Vagina (tissue), 2 donors: ENCODE measurements around the gene AMN1. TPM values are rescaled to one million over a fixed set of nuclear protein-coding genes. Genes with fewer than 3 reads are reported as not detected.
A peak's percentile ranks its signal among the peaks of the same experiment; 100 is the strongest.

Source experiments
- DNase-seq, 2 donors: peaks; one replicate each; pipeline ENCODE4 v3.0.0-alpha.2; 2017; ENCODE audit errors: extremely low spot score in 2 of 2
- H3K27ac ChIP-seq: fragments of 200-600 bp; sonication (generic); one replicate; pipeline ENCODE4 v1.5.1; 2019
- H3K27me3 ChIP-seq: fragments of 200-600 bp; sonication (generic); one replicate; pipeline ENCODE4 v1.5.1; 2019
- H3K36me3 ChIP-seq, 2 donors: fragments of 200-600 bp; sonication (generic); one replicate each; pipeline ENCODE4 v1.5.1; 2017 to 2019
- H3K4me1 ChIP-seq: fragments of 200-600 bp; sonication (generic); one replicate; pipeline ENCODE4 v1.5.1; 2019
- H3K4me3 ChIP-seq, 2 donors: fragments of 200-600 bp; sonication (generic); 1 replicate in 1 of 2; 2 replicates in 1 of 2; pipeline ENCODE4 v1.5.1; 2016 to 2019
- H3K9me3 ChIP-seq: fragments of 200-600 bp; sonication (generic); one replicate; pipeline ENCODE4 v1.5.1; 2019
- CTCF ChIP-seq, 3 experiments: fragments of 450-650 bp in 2 of 3; fragments of 200-600 bp in 1 of 3; sonication (generic) in 1 of 3; IDR thresholded peaks; one replicate each; pipeline ENCODE4 v1.5.1; 2017 to 2019; ENCODE audit warnings: antibody characterized with exemption in 3 of 3, mild to moderate bottlenecking in 2 of 3, moderate library complexity in 2 of 3
- POLR2A ChIP-seq, 2 donors: fragments of 450-650 bp; IDR thresholded peaks; one replicate each; pipeline ENCODE4 v1.6.1; 2017; ENCODE audit warnings: antibody characterized with exemption in 2 of 2, mild to moderate bottlenecking in 2 of 2, moderate library complexity in 2 of 2
- POLR2AphosphoS5 ChIP-seq, 2 donors: sonication (generic); formaldehyde crosslinking; IDR thresholded peaks; one replicate each; pipeline ENCODE4 v1.9.0; 2017; ENCODE audit warnings: antibody characterized with exemption in 2 of 2, mild to moderate bottlenecking in 2 of 2, low read depth in 1 of 2; ENCODE audit not compliant: insufficient read depth in 1 of 2
- intact Hi-C: fragments of 100-400 bp; cut with DNase I; formaldehyde crosslinking; loops from one replicate; pipeline ENCODE4 v1.15.1; 2023
- total RNA-seq: library from RNA; depleted of rRNA; stranded (reverse); fragments of >200 nt; gene quantifications from one replicate; pipeline ENCODE4 v1.2.3, GENCODE V29; 2016

Gene AMN1
- total RNA-seq, 1 donor from 2014 or later: 5.9 TPM

- DNase-seq: no peak
- Histone ChIP-seq H3K9me3 (no peaks in the 10 kb centered on the region), H3K36me3 (no peaks in the 10 kb centered on the region), H3K4me3 (peak overlapping the region in 1 of 2 donors; percentile 38), H3K4me1 (no peaks in the 10 kb centered on the region), H3K27me3 (no peaks in the 10 kb centered on the region), H3K27ac (peak overlapping the region; percentile 57)
- intact Hi-C loops: loop anchor here (10.0 kb wide), 3 partner anchors 73 to 653 kb away; partner anchors contain the start of genes AMN1 and BICD1
- no peak for TF ChIP-seq POLR2A (IDR thresholded peaks at IDR 0.05)
- no peak for TF ChIP-seq CTCF (IDR thresholded peaks at IDR 0.05)
- no peak for TF ChIP-seq POLR2AphosphoS5 (IDR thresholded peaks at IDR 0.05; ENCODE audit: insufficient read depth in 1 of 2, low read depth in 1 of 2)
Observed at GRCh38 chr12:31651893-31652521, 76.8 kb downstream of the AMN1 start.

- Histone ChIP-seq H3K27ac (no peak overlapping the region), H3K27me3 (no peaks in the 10 kb centered on the region), H3K4me1 (no peaks in the 10 kb centered on the region), H3K4me3 (no peak overlapping the region), H3K9me3 (no peaks in the 10 kb centered on the region), H3K36me3 (no peaks in the 10 kb centered on the region)
- intact Hi-C loops: loop anchor here (10.0 kb wide), 3 partner anchors 74 to 654 kb away; partner anchors contain the start of genes AMN1 and BICD1
- TF ChIP-seq POLR2AphosphoS5 (IDR thresholded peaks at IDR 0.05; ENCODE audit: insufficient read depth in 1 of 2, low read depth in 1 of 2) (no peak), CTCF (IDR thresholded peaks at IDR 0.05) (no peak), POLR2A (IDR thresholded peaks at IDR 0.05) (no peak)
- DNase-seq: no peak
Observed at GRCh38 chr12:31650918-31651317, 77.9 kb downstream of the AMN1 start.

GRCh38 chr12:31647086-31647491 is 81.7 kb downstream of the AMN1 start:
- H3K9me3 ChIP-seq: no peaks in the 10 kb centered on the region
- DNase-seq: no peak
- TF ChIP-seq POLR2A (IDR thresholded peaks at IDR 0.05) (no peak), CTCF (IDR thresholded peaks at IDR 0.05) (no peak), POLR2AphosphoS5 (IDR thresholded peaks at IDR 0.05; ENCODE audit: insufficient read depth in 1 of 2, low read depth in 1 of 2) (no peak)
- intact Hi-C loops: no loop called here
- H3K27me3 ChIP-seq: no peaks in the 10 kb centered on the region
- H3K4me3 ChIP-seq: no peak overlapping the region
- no peaks in the 10 kb centered on the region for H3K36me3 ChIP-seq
- H3K27ac ChIP-seq: no peak overlapping the region
- no peaks in the 10 kb centered on the region for H3K4me1 ChIP-seq

- H3K27ac ChIP-seq: no peak overlapping the region
- H3K4me3 ChIP-seq: no peak overlapping the region
- intact Hi-C loops: no loop called here
- no peaks in the 10 kb centered on the region for H3K4me1 ChIP-seq
- TF ChIP-seq CTCF (IDR thresholded peaks at IDR 0.05): no peak
- no peak for TF ChIP-seq POLR2AphosphoS5 (IDR thresholded peaks at IDR 0.05; ENCODE audit: insufficient read depth in 1 of 2, low read depth in 1 of 2)
- no peak for TF ChIP-seq POLR2A (IDR thresholded peaks at IDR 0.05)
- no peaks in the 10 kb centered on the region for H3K9me3 ChIP-seq
- DNase-seq: no peak
- no peaks in the 10 kb centered on the region for H3K27me3 ChIP-seq
- no peaks in the 10 kb centered on the region for H3K36me3 ChIP-seq
Observed at GRCh38 chr12:31645924-31646323, 82.9 kb downstream of the AMN1 start.

GRCh38 chr12:31644536-31644935 is 84.3 kb downstream of the AMN1 start:
- Histone ChIP-seq H3K27ac (no peak overlapping the region), H3K4me3 (no peak overlapping the region), H3K27me3 (no peaks in the 10 kb centered on the region), H3K36me3 (no peaks in the 10 kb centered on the region), H3K4me1 (no peaks in the 10 kb centered on the region), H3K9me3 (no peaks in the 10 kb centered on the region)
- TF ChIP-seq CTCF (IDR thresholded peaks at IDR 0.05) (no peak), POLR2AphosphoS5 (IDR thresholded peaks at IDR 0.05; ENCODE audit: insufficient read depth in 1 of 2, low read depth in 1 of 2) (no peak), POLR2A (IDR thresholded peaks at IDR 0.05) (no peak)
- DNase-seq: no peak
- intact Hi-C loops: no loop called here
